Astrocyte (in vitro differentiated cells and primary cell): ENCODE results near the gene ANKS1A. TPM values are rescaled to one million over a fixed set of nuclear protein-coding genes. Genes with fewer than 3 reads are reported as not detected.

Experiments
- DNase-seq: peaks from one replicate; pipeline ENCODE4 v3.0.0-alpha.2; 2010; ENCODE audit warnings: low read depth
- FAIRE-seq: peaks from 2 replicates; lab custom pipeline; 2011; peaks lifted over from hg19 to GRCh38; lab: Jason Lieb, UNC
- H2AFZ ChIP-seq: 2 replicates; pipeline ENCODE4 v1.6.0; 2012; ENCODE audit warnings: low read depth, low read length, inconsistent platforms
- H3K27ac ChIP-seq: 2 replicates; pipeline ENCODE4 v1.5.1; 2011; ENCODE audit warnings: low read depth, low read length, inconsistent platforms
- H3K27me3 ChIP-seq: 2 replicates; pipeline ENCODE4 v1.6.0; 2011; ENCODE audit warnings: low read length, inconsistent platforms; ENCODE audit not compliant: insufficient read depth
- H3K36me3 ChIP-seq: 2 replicates; pipeline ENCODE4 v1.5.1; 2011; ENCODE audit warnings: low read length, inconsistent platforms; ENCODE audit not compliant: insufficient read depth
- H3K4me1 ChIP-seq: 2 replicates; pipeline ENCODE4 v1.5.1; 2011; ENCODE audit warnings: low read length, inconsistent platforms; ENCODE audit not compliant: insufficient read depth
- H3K4me2 ChIP-seq: 2 replicates; pipeline ENCODE4 v1.6.0; 2012; ENCODE audit warnings: low read length, inconsistent platforms
- H3K4me3 ChIP-seq: 2 replicates; pipeline ENCODE4 v1.5.1; 2011; ENCODE audit warnings: low read depth, mild to moderate bottlenecking, low read length, inconsistent platforms; ENCODE audit not compliant: insufficient read depth
- H3K79me2 ChIP-seq: 2 replicates; pipeline ENCODE4 v1.6.0; 2012; ENCODE audit warnings: mild to moderate bottlenecking, low read length, inconsistent platforms; ENCODE audit not compliant: insufficient read depth
- H3K9ac ChIP-seq: 2 replicates; pipeline ENCODE4 v1.6.0; 2012; ENCODE audit warnings: mild to moderate bottlenecking, low read length, inconsistent platforms
- H3K9me3 ChIP-seq: 2 replicates; pipeline ENCODE4 v1.5.1; 2012; ENCODE audit warnings: low read depth, mild to moderate bottlenecking, low read length, inconsistent platforms; ENCODE audit not compliant: insufficient read depth
- H4K20me1 ChIP-seq: 2 replicates; pipeline ENCODE4 v1.6.0; 2012; ENCODE audit warnings: low read length, inconsistent platforms; ENCODE audit not compliant: insufficient read depth
- H3K27ac Mint-ChIP-seq: one replicate; pipeline ENCODE4 v1.8.0; 2021; ENCODE audit warnings: mild to moderate bottlenecking, mixed read lengths; ENCODE audit not compliant: unreplicated experiment
- H3K27me3 Mint-ChIP-seq: one replicate; pipeline ENCODE4 v1.8.0; 2021; ENCODE audit warnings: low read depth, mixed read lengths; ENCODE audit not compliant: unreplicated experiment
- H3K36me3 Mint-ChIP-seq: one replicate; pipeline ENCODE4 v1.8.0; 2021; ENCODE audit warnings: low read depth, mixed read lengths; ENCODE audit not compliant: unreplicated experiment
- H3K4me1 Mint-ChIP-seq: one replicate; pipeline ENCODE4 v1.8.0; 2021; ENCODE audit warnings: low read depth, mixed read lengths; ENCODE audit not compliant: unreplicated experiment
- H3K4me3 Mint-ChIP-seq: one replicate; pipeline ENCODE4 v1.8.0; 2021; ENCODE audit warnings: mild to moderate bottlenecking, moderate library complexity, mixed read lengths; ENCODE audit not compliant: unreplicated experiment
- H3K9me3 Mint-ChIP-seq: one replicate; pipeline ENCODE4 v1.8.0; 2021; ENCODE audit warnings: mild to moderate bottlenecking, mixed read lengths; ENCODE audit not compliant: unreplicated experiment
- EZH2 ChIP-seq: IDR thresholded peaks from 2 replicates; pipeline ENCODE4 v1.6.1; 2012; ENCODE audit warnings: mild to moderate bottlenecking, low read length, inconsistent platforms; ENCODE audit not compliant: insufficient read depth
- total RNA-seq: library from RNA; stranded (reverse); gene quantifications from 2 replicates; pipeline ENCODE4 v1.2.1, GENCODE V29; 2021
- TF ChIP-seq, protein P1 (sequence below): IDR thresholded peaks from 2 replicates; pipeline ENCODE4 v1.5.1; 2011; ENCODE audit warnings: low read depth, mild to moderate bottlenecking, inconsistent platforms, low read length, moderate library complexity; ENCODE audit not compliant: insufficient read depth

Gene ANKS1A
- total RNA-seq, 1 donor from 2014 or later: 18.0 TPM

DNA sequence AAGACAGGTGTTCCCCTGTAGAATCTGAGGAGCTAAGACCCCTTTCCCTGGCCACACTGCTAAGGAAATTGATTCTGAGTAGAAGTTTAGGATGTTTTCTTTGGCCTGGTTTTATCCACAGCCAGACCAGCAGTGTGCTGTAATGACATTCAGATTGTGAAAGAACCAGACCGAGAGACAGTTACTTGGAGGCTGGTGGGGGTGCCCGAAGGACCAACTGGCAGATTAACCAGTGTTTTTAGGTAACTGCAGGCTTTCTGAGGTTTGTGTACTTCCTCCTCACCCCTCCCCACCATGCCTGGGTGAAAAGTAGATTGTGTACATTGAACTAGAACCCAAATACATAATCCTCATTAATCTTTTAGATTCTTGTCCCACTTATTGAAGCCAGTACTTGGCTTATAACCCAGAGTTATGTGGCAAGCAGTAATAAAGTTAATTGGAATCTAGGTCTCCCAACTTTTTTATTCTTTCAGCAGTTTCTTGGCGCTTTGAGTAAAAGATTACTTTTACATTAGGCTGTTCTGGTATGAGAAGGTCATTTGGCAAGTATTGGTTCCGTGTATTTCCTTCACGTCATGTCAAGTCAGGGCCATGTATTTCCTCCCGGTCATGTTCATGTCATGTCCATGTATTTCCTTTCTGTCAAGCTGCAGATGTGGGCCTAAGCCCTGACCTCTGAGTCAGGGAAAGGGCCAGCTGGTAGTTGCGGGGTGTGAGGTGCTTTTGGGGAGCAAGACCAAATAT lies 158.4 kb downstream of the ANKS1A start:
- H3K27me3 ChIP-seq: no peaks in the 10 kb centered on the region
- FAIRE-seq (no peak), DNase-seq (peak; percentile 58)
- no peak overlapping the region for H3K9ac ChIP-seq
- Mint-ChIP-seq H3K4me1 (peaks cover 29% of the 10 kb centered on the region), H3K9me3 (peaks cover 4% of the 10 kb centered on the region), H3K27ac (no peak overlapping the region), H3K36me3 (peaks cover 8% of the 10 kb centered on the region), H3K4me3 (peak overlapping the region; percentile 61), H3K27me3 (no peaks in the 10 kb centered on the region)
- peak overlapping the region; percentile 23 for H3K27ac ChIP-seq
- H3K9me3 ChIP-seq: no peaks in the 10 kb centered on the region
- peaks cover 47% of the 10 kb centered on the region for H3K4me1 ChIP-seq
- H3K4me2 ChIP-seq: peak overlapping the region; percentile 77
- H2AFZ ChIP-seq: peak overlapping the region; percentile 58
- H4K20me1 ChIP-seq: no peaks in the 10 kb centered on the region
- no peak overlapping the region for H3K4me3 ChIP-seq
- TF ChIP-seq EZH2: no peak
- TF ChIP-seq, protein P1, sequence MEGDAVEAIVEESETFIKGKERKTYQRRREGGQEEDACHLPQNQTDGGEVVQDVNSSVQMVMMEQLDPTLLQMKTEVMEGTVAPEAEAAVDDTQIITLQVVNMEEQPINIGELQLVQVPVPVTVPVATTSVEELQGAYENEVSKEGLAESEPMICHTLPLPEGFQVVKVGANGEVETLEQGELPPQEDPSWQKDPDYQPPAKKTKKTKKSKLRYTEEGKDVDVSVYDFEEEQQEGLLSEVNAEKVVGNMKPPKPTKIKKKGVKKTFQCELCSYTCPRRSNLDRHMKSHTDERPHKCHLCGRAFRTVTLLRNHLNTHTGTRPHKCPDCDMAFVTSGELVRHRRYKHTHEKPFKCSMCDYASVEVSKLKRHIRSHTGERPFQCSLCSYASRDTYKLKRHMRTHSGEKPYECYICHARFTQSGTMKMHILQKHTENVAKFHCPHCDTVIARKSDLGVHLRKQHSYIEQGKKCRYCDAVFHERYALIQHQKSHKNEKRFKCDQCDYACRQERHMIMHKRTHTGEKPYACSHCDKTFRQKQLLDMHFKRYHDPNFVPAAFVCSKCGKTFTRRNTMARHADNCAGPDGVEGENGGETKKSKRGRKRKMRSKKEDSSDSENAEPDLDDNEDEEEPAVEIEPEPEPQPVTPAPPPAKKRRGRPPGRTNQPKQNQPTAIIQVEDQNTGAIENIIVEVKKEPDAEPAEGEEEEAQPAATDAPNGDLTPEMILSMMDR: no peak
- no peaks in the 10 kb centered on the region for H3K36me3 ChIP-seq
- H3K79me2 ChIP-seq: no peaks in the 10 kb centered on the region

DNA sequence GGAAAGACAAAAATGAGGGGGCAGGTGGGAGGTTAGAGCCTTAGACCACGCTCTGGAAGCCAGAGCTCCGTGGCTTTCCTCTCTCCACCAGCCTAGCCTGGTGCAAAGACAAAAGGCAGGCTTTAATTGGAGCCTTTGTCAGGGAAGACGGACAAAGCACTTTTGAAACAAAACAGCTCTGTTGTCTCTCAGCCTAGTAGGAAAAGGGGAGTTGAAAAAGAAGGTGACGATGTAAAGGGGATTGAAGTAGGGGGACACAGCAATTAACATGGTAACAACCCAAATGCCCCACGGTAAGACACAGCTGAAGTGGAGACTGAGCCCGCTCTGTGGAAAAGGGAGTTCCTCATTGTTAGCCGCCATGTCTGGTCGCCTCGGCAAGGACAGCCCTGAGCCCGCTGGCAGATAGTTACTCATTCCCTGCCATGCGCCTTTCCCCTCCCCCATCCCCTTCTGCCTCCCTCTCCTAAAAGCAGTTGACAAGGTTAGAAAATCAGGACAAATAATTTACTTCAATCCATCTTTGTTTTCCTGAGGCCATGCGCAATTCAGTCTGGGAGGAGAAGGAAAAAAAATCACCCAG lies 159.1 kb downstream of the ANKS1A start:
- H3K9ac ChIP-seq: peak overlapping the region; percentile 47

More for the DNA sequence above, 159.1 kb downstream of the ANKS1A start:
- H3K27ac ChIP-seq: peak overlapping the region; percentile 23
- H3K4me3 ChIP-seq: peak overlapping the region; percentile 45
- Mint-ChIP-seq H3K4me1 (peaks cover 30% of the 10 kb centered on the region), H3K36me3 (peaks cover 5% of the 10 kb centered on the region), H3K4me3 (peak overlapping the region; percentile 61), H3K27me3 (no peaks in the 10 kb centered on the region), H3K9me3 (peaks cover 4% of the 10 kb centered on the region), H3K27ac (no peak overlapping the region)
- no peak for FAIRE-seq
- H4K20me1 ChIP-seq: no peaks in the 10 kb centered on the region
- H3K4me1 ChIP-seq: peaks cover 51% of the 10 kb centered on the region
- TF ChIP-seq, protein P1: no peak
- no peak for TF ChIP-seq EZH2
- H3K4me2 ChIP-seq: peak overlapping the region; percentile 77
- H3K9me3 ChIP-seq: no peaks in the 10 kb centered on the region
- H3K27me3 ChIP-seq: no peaks in the 10 kb centered on the region
- H3K36me3 ChIP-seq: no peaks in the 10 kb centered on the region
- no peaks in the 10 kb centered on the region for H3K79me2 ChIP-seq
- DNase-seq: no peak
- H2AFZ ChIP-seq: peak overlapping the region; percentile 58
